DND-41 (cell line): ENCODE data around the gene IGSF21.

Experiments used
- EZH2 ChIP-seq: IDR thresholded peaks from 3 replicates; pipeline ENCODE4 v1.6.1; 2012; ENCODE audit warnings: borderline replicate concordance, low read depth, mild to moderate bottlenecking, moderate library complexity, low read length, inconsistent platforms; ENCODE audit not compliant: severe bottlenecking
- TF ChIP-seq, protein P1 (sequence below): IDR thresholded peaks from 2 replicates; pipeline ENCODE4 v1.5.1; 2012; ENCODE audit warnings: borderline replicate concordance, low read length, moderate library complexity, mild to moderate bottlenecking; ENCODE audit not compliant: poor library complexity, severe bottlenecking; ENCODE audit errors: extremely low read depth

DNA sequence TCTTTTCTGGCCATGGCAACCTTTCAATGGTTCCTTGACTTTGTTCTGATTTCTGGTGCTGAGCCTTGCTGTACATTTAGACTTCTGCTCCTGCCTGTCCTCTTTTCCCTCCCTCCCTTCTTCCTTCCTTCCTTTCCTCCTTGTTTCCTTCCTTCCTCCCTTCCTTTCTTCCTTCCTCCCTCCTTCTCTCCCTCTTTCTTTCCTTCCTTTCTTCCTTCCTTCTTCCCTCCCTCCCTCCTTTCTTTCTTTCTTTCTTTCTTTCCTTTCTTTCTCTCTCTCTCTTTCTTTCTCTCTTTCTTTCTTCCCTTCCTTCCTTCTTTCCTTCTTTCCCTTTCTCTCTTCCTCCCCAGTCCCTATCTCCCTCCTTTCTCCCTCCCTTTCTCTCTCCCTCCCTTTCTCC lies 10.4 kb upstream of the IGSF21 start:
- TF ChIP-seq, protein P1, sequence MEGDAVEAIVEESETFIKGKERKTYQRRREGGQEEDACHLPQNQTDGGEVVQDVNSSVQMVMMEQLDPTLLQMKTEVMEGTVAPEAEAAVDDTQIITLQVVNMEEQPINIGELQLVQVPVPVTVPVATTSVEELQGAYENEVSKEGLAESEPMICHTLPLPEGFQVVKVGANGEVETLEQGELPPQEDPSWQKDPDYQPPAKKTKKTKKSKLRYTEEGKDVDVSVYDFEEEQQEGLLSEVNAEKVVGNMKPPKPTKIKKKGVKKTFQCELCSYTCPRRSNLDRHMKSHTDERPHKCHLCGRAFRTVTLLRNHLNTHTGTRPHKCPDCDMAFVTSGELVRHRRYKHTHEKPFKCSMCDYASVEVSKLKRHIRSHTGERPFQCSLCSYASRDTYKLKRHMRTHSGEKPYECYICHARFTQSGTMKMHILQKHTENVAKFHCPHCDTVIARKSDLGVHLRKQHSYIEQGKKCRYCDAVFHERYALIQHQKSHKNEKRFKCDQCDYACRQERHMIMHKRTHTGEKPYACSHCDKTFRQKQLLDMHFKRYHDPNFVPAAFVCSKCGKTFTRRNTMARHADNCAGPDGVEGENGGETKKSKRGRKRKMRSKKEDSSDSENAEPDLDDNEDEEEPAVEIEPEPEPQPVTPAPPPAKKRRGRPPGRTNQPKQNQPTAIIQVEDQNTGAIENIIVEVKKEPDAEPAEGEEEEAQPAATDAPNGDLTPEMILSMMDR = no peak
- no peak for TF ChIP-seq EZH2
